ENCODE results near the gene CMTM1.

The CMTM1 gene

GRCh38 chr16:66587881-66588600 is 21.8 kb downstream of the CMTM1 start:
- Histone ChIP-seq H3K4me3 (ENCODE audit: severe bottlenecking) (no peak overlapping the region), H3K27me3 (ENCODE audit: insufficient read depth, poor library complexity, severe bottlenecking) (no peaks in the 10 kb centered on the region), H3K4me1 (ENCODE audit: insufficient read depth, poor library complexity, severe bottlenecking) (no peaks in the 10 kb centered on the region), H3K27ac (ENCODE audit: poor library complexity, severe bottlenecking) (no peak overlapping the region), H3K36me3 (ENCODE audit: low read depth) (no peaks in the 10 kb centered on the region), H3K9me3 (ENCODE audit: severe bottlenecking) (no peaks in the 10 kb centered on the region)
- ATAC-seq (ENCODE audit: low read depth) (no peak), DNase-seq (ENCODE audit: low spot score) (no peak)
- no peak for TF ChIP-seq CTCF (IDR thresholded peaks at IDR 0.05; ENCODE audit: poor library complexity, severe bottlenecking)

- H3K4me1 ChIP-seq (ENCODE audit: insufficient read depth, poor library complexity, severe bottlenecking) = no peaks in the 10 kb centered on the region
- no peaks in the 10 kb centered on the region for H3K9me3 ChIP-seq (ENCODE audit: severe bottlenecking)
- peak; percentile 36 for TF ChIP-seq CTCF (IDR thresholded peaks at IDR 0.05; ENCODE audit: poor library complexity, severe bottlenecking)
- no peak for DNase-seq (ENCODE audit: low spot score)
- H3K27ac ChIP-seq (ENCODE audit: poor library complexity, severe bottlenecking) = no peak overlapping the region
- H3K27me3 ChIP-seq (ENCODE audit: insufficient read depth, poor library complexity, severe bottlenecking) = no peaks in the 10 kb centered on the region
- no peak overlapping the region for H3K4me3 ChIP-seq (ENCODE audit: severe bottlenecking)
- H3K36me3 ChIP-seq (ENCODE audit: low read depth) = no peaks in the 10 kb centered on the region
- peak; percentile 46; the same call in 1 of the 3 replicates for ATAC-seq (ENCODE audit: low read depth)
Observed at GRCh38 chr16:66588981-66589713, 22.9 kb downstream of the CMTM1 start.

DNA sequence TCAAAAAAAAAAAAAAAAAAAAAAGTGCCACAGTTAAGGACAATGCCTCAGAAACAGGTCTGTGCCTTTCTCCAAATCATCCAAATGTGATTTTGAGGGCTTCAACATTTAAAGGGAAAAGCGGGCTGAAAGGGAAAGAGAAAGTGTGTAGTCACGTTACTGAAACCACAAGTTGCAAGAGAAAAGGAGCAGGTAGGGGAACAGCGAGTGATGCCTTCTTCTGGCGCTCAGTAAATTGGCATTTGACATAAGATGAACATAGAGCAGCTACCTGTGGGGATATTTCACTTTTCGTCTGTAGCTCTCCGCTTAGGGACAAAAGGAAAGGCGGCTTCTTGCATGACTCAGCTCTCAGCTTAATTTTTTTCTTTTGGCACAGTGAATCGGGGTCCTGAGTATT is 24.1 kb downstream of the CMTM1 start:
- Histone ChIP-seq H3K27me3 (ENCODE audit: insufficient read depth, poor library complexity, severe bottlenecking) (no peaks in the 10 kb centered on the region), H3K9me3 (ENCODE audit: severe bottlenecking) (no peaks in the 10 kb centered on the region), H3K4me3 (ENCODE audit: severe bottlenecking) (no peak overlapping the region), H3K36me3 (ENCODE audit: low read depth) (no peaks in the 10 kb centered on the region), H3K4me1 (ENCODE audit: insufficient read depth, poor library complexity, severe bottlenecking) (no peaks in the 10 kb centered on the region), H3K27ac (ENCODE audit: poor library complexity, severe bottlenecking) (no peak overlapping the region)
- TF ChIP-seq CTCF (IDR thresholded peaks at IDR 0.05; ENCODE audit: poor library complexity, severe bottlenecking) = no peak
- DNase-seq (ENCODE audit: low spot score) = no peak
- no peak for ATAC-seq (ENCODE audit: low read depth)

DNA sequence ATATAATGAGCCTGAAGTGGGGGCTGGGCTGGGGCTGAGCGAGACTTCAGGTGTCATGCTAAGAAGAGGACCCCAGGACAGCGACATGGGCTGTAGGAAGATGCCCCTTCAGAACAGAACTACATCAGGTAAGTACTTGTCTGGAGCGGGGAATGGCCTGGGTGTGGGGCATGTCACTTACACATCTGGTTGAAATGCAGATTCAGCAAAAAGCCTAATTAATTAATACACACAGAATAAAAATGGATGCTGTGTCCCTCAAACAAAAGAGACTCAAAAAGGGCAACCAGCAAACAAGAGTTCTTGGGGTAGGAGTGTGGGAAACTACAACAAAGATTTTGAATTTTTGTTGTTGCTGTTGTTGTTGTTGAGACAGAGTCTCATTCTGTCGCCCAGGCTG is 24.8 kb downstream of the CMTM1 start:
- TF ChIP-seq CTCF (IDR thresholded peaks at IDR 0.05; ENCODE audit: poor library complexity, severe bottlenecking) = no peak
- H3K4me1 ChIP-seq (ENCODE audit: insufficient read depth, poor library complexity, severe bottlenecking) = no peaks in the 10 kb centered on the region
- no peaks in the 10 kb centered on the region for H3K9me3 ChIP-seq (ENCODE audit: severe bottlenecking)
- no peak overlapping the region for H3K4me3 ChIP-seq (ENCODE audit: severe bottlenecking)
- no peaks in the 10 kb centered on the region for H3K36me3 ChIP-seq (ENCODE audit: low read depth)
- no peaks in the 10 kb centered on the region for H3K27me3 ChIP-seq (ENCODE audit: insufficient read depth, poor library complexity, severe bottlenecking)
- H3K27ac ChIP-seq (ENCODE audit: poor library complexity, severe bottlenecking) = no peak overlapping the region
- DNase-seq (ENCODE audit: low spot score) (no peak), ATAC-seq (ENCODE audit: low read depth) (no peak)

DNA sequence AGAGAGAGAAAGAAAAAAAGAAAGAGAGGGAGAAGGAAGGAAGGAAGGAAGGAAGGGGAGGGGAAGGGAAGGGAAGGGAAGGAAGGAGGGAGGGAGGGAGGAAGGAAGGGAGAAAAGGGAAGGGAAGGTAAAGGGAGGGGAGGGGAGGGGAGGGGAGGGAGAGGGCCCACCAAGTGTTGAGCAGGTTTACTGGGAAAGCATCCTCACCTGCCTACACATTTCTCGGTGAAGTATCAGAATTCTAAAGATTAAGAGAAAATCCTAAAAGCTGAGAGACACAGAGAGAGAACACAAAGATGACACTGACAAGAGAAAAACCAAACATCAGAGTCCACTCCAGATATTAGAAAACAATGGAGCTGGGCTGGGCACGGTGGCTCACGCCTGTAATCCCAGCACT is 26.0 kb downstream of the CMTM1 start:
- Histone ChIP-seq H3K9me3 (ENCODE audit: severe bottlenecking) (no peaks in the 10 kb centered on the region), H3K27me3 (ENCODE audit: insufficient read depth, poor library complexity, severe bottlenecking) (no peaks in the 10 kb centered on the region), H3K4me3 (ENCODE audit: severe bottlenecking) (no peak overlapping the region), H3K27ac (ENCODE audit: poor library complexity, severe bottlenecking) (no peak overlapping the region), H3K36me3 (ENCODE audit: low read depth) (no peaks in the 10 kb centered on the region), H3K4me1 (ENCODE audit: insufficient read depth, poor library complexity, severe bottlenecking) (no peaks in the 10 kb centered on the region)
- DNase-seq (ENCODE audit: low spot score) (no peak), ATAC-seq (ENCODE audit: low read depth) (no peak)
- no peak for TF ChIP-seq CTCF (IDR thresholded peaks at IDR 0.05; ENCODE audit: poor library complexity, severe bottlenecking)

Measured in RWPE2 (cell line).